ENCODE data around the gene ANAPC4. TPM values are rescaled to one million over a fixed set of nuclear protein-coding genes. Genes with fewer than 3 reads are reported as not detected.

The ANAPC4 gene
- total and polyA plus RNA-seq, 2 donors (not counting 3 experiments of a cell fraction or from before 2014, with no cell fraction given), result 7.6 to 32.1 TPM

DNA sequence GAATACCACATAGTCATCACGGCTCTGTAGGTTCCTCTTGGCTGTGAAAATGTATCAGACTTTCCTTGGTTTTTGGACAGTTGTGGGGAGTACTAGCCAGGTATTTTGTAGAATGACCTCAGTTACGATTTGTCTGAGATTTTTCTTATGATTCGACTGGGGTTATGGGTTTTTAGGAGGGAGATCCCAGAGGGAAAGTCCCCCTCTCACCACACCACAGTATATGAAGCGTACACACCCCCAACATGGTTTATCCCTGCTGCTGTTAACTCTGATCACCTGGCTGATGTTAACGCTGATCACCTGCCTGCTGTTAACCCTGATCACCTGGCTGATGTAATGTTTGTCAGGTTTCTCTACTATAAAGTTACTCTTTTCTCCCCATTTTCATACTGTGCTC is 72.6 kb downstream of the ANAPC4 start:
- H2AFZ ChIP-seq (ENCODE audit: low read depth, low read length), result no peak overlapping the region
- intact Hi-C loops (cut with micrococcal nuclease) (loop anchor here (10.0 kb wide), 1 partner anchor 535 kb away; no protein-coding TSS in a partner anchor), dilution Hi-C loops (cut with MboI; ENCODE audit: extremely low pct_ligation_motif_present, low sequenced_read_pairs) (no loop called here)
- no peaks in the 10 kb centered on the region for H3K9me1 ChIP-seq (replicated peaks; ENCODE audit: control insufficient read depth, extremely low read depth, insufficient read depth, low read length)
- CTCF ChIA-PET, result interaction anchor here (0.9 kb wide), 1 partner anchor 9 kb away, joined by 3 read pairs; no protein-coding TSS in a partner anchor
- no TSS peak for BruUV-seq (replicated peaks)
- no peak overlapping the region for H3K27ac ChIP-seq (ENCODE audit: insufficient read depth, low read depth, low read length)
- H4K20me1 ChIP-seq (replicated peaks; ENCODE audit: control insufficient read depth, extremely low read depth, insufficient read depth, low read length), result no peaks in the 10 kb centered on the region
- no peaks in the 10 kb centered on the region for H3K36me3 ChIP-seq (ENCODE audit: control insufficient read depth in 2 of 2, extremely low read depth in 1 of 2, insufficient read depth in 2 of 2, low read length in 2 of 2)
- POLR2A ChIA-PET, result no interaction called here
- FAIRE-seq (no peak), DNase-seq (ENCODE audit: low read depth, low spot score) (no peak)
- H3K9me3 ChIP-seq (replicated peaks; ENCODE audit: control insufficient read depth, insufficient read depth, low read length), result no peaks in the 10 kb centered on the region
- H3K4me2 ChIP-seq (ENCODE audit: insufficient read depth, low read length), result no peak overlapping the region
- H3K79me2 ChIP-seq (ENCODE audit: control insufficient read depth, insufficient read depth, low read length), result no peaks in the 10 kb centered on the region
- TF ChIP-seq POLR2AphosphoS5 (IDR thresholded peaks at IDR 0.05; ENCODE audit: insufficient read depth, low read depth, low read length), result no peak
- no peak for TF ChIP-seq MAX (IDR thresholded peaks at IDR 0.05; ENCODE audit: insufficient read depth, insufficient read length)
- no peak for TF ChIP-seq FOS (IDR thresholded peaks at IDR 0.05; ENCODE audit: borderline replicate concordance, insufficient read depth, low read length)
- no peak overlapping the region for H3K4me3 ChIP-seq (replicated peaks in 1 of 3; ENCODE audit: insufficient read depth in 1 of 3, low read depth in 1 of 3, low read length in 3 of 3)
- no peak overlapping the region for H3K9ac ChIP-seq (replicated peaks; ENCODE audit: extremely low read depth, insufficient read depth, low read length)
- H3K27me3 ChIP-seq (ENCODE audit: control insufficient read depth in 2 of 2, insufficient read depth in 2 of 2, low read length in 2 of 2), result no peaks in the 10 kb centered on the region
- H3K4me1 ChIP-seq (ENCODE audit: control insufficient read depth, extremely low read depth, insufficient read depth, low read length), result peaks cover 5% of the 10 kb centered on the region

DNA sequence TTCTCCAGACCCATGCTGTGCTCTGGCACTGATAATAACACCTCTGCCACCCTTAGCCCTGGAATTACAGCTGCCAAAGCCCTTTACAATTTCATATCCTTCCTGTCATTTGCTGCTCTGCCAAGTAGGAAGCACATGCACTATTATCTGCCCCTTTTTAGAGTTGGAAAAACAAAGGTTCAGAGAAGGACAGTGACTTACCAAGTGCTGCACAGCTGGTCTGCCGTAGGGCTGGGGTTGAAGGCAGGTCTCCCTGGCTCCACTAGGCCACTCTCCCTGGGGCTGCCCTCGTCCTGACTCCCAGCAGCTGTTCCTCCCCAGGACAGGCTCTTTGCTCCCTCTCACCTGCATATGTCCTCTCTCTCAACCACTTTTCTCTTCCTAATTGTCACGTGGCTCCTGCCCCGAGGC is 73.4 kb downstream of the ANAPC4 start:
- no peaks in the 10 kb centered on the region for H3K27me3 ChIP-seq (ENCODE audit: control insufficient read depth in 2 of 2, insufficient read depth in 2 of 2, low read length in 2 of 2)
- no peak overlapping the region for H3K4me3 ChIP-seq (replicated peaks in 1 of 3; ENCODE audit: insufficient read depth in 1 of 3, low read depth in 1 of 3, low read length in 3 of 3)
- DNase-seq (ENCODE audit: low read depth, low spot score) (peak; percentile 76), FAIRE-seq (peak; percentile 78)
- H3K27ac ChIP-seq (ENCODE audit: insufficient read depth, low read depth, low read length), result no peak overlapping the region
- H4K20me1 ChIP-seq (replicated peaks; ENCODE audit: control insufficient read depth, extremely low read depth, insufficient read depth, low read length), result no peaks in the 10 kb centered on the region
- dilution Hi-C loops (cut with MboI; ENCODE audit: extremely low pct_ligation_motif_present, low sequenced_read_pairs), result no loop called here
- no TSS peak for BruUV-seq (replicated peaks)
- no peak overlapping the region for H3K9ac ChIP-seq (replicated peaks; ENCODE audit: extremely low read depth, insufficient read depth, low read length)
- ChIA-PET CTCF (interaction anchor here (0.8 kb wide), 1 partner anchor 9 kb away, joined by 5 read pairs; no protein-coding TSS in a partner anchor), POLR2A (no interaction called here)
- no peaks in the 10 kb centered on the region for H3K36me3 ChIP-seq (ENCODE audit: control insufficient read depth in 2 of 2, extremely low read depth in 1 of 2, insufficient read depth in 2 of 2, low read length in 2 of 2)
- no peak overlapping the region for H2AFZ ChIP-seq (ENCODE audit: low read depth, low read length)
- H3K9me1 ChIP-seq (replicated peaks; ENCODE audit: control insufficient read depth, extremely low read depth, insufficient read depth, low read length), result no peaks in the 10 kb centered on the region
- no peaks in the 10 kb centered on the region for H3K79me2 ChIP-seq (ENCODE audit: control insufficient read depth, insufficient read depth, low read length)
- no peak overlapping the region for H3K4me2 ChIP-seq (ENCODE audit: insufficient read depth, low read length)
- no peaks in the 10 kb centered on the region for H3K9me3 ChIP-seq (replicated peaks; ENCODE audit: control insufficient read depth, insufficient read depth, low read length)
- TF ChIP-seq POLR2A (IDR thresholded peaks at IDR 0.05; ENCODE audit: low read depth, low read length), result no peak
- peak; percentile 29 for TF ChIP-seq MAX (IDR thresholded peaks at IDR 0.05; ENCODE audit: insufficient read depth, insufficient read length)
- intact Hi-C loops (cut with micrococcal nuclease), result no loop called here
- peaks cover 5% of the 10 kb centered on the region for H3K4me1 ChIP-seq (ENCODE audit: control insufficient read depth, extremely low read depth, insufficient read depth, low read length)

Measured in endothelial cell of umbilical vein (primary cell).